Measurements from ENCODE around the gene MICU2. TPM values are rescaled to one million over a fixed set of nuclear protein-coding genes. Genes with fewer than 3 reads are reported as not detected.

Gene MICU2
- total and polyA plus RNA-seq, 2 of the 4 experiments (the other 2 are of a cell fraction) = 14.9 to 25.0 TPM

DNA sequence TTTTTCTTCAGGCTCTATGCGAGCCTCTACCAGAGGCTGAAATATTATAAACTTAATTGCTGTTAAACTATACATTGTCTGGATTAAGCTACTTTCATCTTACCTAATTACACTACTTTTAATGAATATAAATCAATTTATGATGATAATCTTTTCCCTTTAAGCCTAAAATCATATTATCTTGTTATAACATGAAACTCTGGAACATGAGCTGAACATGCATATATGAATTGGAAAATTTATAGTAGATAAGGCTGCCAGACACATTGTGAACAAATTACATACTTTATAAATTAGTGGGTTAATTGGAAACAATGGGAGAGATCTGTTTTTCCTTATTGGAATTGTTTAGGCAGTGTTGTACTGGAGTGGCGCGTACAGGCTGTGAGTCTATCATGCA lies 99.6 kb downstream of the MICU2 start:
- Histone ChIP-seq H3K4me2 (ENCODE audit: low read depth, low read length) (no peak overlapping the region), H3K14ac (replicated peaks; ENCODE audit: low read depth, low read length) (no peak overlapping the region), H3K27me3 (ENCODE audit: control insufficient read depth, insufficient read depth, low read length) (no peaks in the 10 kb centered on the region), H2BK20ac (ENCODE audit: low read depth, low read length) (no peak overlapping the region), H3K4ac (ENCODE audit: low read depth, low read length) (no peak overlapping the region), H3K18ac (ENCODE audit: low read depth, low read length) (no peak overlapping the region), H2AK5ac (ENCODE audit: low read depth, low read length) (no peak overlapping the region), H3K27ac (ENCODE audit: insufficient read depth, low read length) (no peak overlapping the region), H2AFZ (replicated peaks; ENCODE audit: low read length, poor library complexity) (no peak overlapping the region), H3K36me3 (ENCODE audit: control insufficient read depth, insufficient read depth, low read length) (peaks cover 5% of the 10 kb centered on the region), H2BK120ac (ENCODE audit: low read depth, low read length) (no peak overlapping the region), H3K4me3 (ENCODE audit: insufficient read depth, low read depth, low read length) (no peak overlapping the region), H2BK5ac (ENCODE audit: low read depth, low read length, poor library complexity, severe bottlenecking) (no peak overlapping the region), H3K79me1 (ENCODE audit: low read depth in 1 of 2, low read length in 2 of 2) (no peaks in the 10 kb centered on the region), H2AK9ac (replicated peaks; ENCODE audit: low read depth, low read length, poor library complexity) (no peak overlapping the region), H3K9ac (ENCODE audit: low read depth, low read length) (no peak overlapping the region), H4K91ac (ENCODE audit: insufficient read depth, low read depth, low read length) (no peak overlapping the region), H4K20me1 (ENCODE audit: insufficient read depth, low read length) (no peaks in the 10 kb centered on the region), H3K56ac (ENCODE audit: extremely low read depth, insufficient read depth, low read length) (no peak overlapping the region), H3K23ac (ENCODE audit: low read depth, low read length) (no peak overlapping the region), H4K8ac (ENCODE audit: low read depth in 2 of 2, low read length in 2 of 2) (no peak overlapping the region), H3K9me1 (ENCODE audit: insufficient read depth, low read length) (no peaks in the 10 kb centered on the region; the same call in 1 of the 2 replicates), H2BK15ac (ENCODE audit: low read depth, low read length) (no peak overlapping the region), H4K5ac (ENCODE audit: low read depth, low read length) (no peak overlapping the region), H3K4me1 (ENCODE audit: control insufficient read depth, insufficient read depth, low read length) (no peaks in the 10 kb centered on the region), H3K9me3 (ENCODE audit: control insufficient read depth, insufficient read depth, low read length) (no peaks in the 10 kb centered on the region)
- intact Hi-C loops (cut with micrococcal nuclease) (no loop called here), dilution Hi-C loops (cut with HindIII; ENCODE audit: low sequenced_read_pairs, unreplicated experiment) (no loop called here), in situ Hi-C loops (cut with MboI; ENCODE audit: low sequenced_read_pairs) (no loop called here)
- no peak for ATAC-seq (ENCODE audit: low read depth)
- BruUV-seq (replicated peaks) = no TSS peak
- no peak for DNase-seq
- no peak for TF ChIP-seq RFX5 (IDR thresholded peaks at IDR 0.05; ENCODE audit: low read depth, low read length)
- TF ChIP-seq CHD1 (IDR thresholded peaks at IDR 0.05; ENCODE audit: low read depth, low read length) = no peak
- no peak for TF ChIP-seq BHLHE40 (IDR thresholded peaks at IDR 0.05; ENCODE audit: low read depth, low read length)
- TF ChIP-seq POLR2A (IDR thresholded peaks at IDR 0.05; ENCODE audit: low read depth, low read length) = no peak
- no peak for TF ChIP-seq FOS (IDR thresholded peaks at IDR 0.05; ENCODE audit: low read depth, low read length)
- TF ChIP-seq CEBPB (IDR thresholded peaks at IDR 0.05; ENCODE audit: low read depth, low read length) = no peak
- no peak for TF ChIP-seq RCOR1 (IDR thresholded peaks at IDR 0.05; ENCODE audit: insufficient replicate concordance, low read length)
- TF ChIP-seq, protein P1, sequence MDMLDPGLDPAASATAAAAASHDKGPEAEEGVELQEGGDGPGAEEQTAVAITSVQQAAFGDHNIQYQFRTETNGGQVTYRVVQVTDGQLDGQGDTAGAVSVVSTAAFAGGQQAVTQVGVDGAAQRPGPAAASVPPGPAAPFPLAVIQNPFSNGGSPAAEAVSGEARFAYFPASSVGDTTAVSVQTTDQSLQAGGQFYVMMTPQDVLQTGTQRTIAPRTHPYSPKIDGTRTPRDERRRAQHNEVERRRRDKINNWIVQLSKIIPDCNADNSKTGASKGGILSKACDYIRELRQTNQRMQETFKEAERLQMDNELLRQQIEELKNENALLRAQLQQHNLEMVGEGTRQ (IDR thresholded peaks at IDR 0.05; ENCODE audit: low read depth, low read length) = no peak
- TF ChIP-seq MXI1 (IDR thresholded peaks at IDR 0.05; ENCODE audit: borderline replicate concordance, low read depth, low read length) = no peak
- TF ChIP-seq RAD21 (IDR thresholded peaks at IDR 0.05; ENCODE audit: low read length) = no peak
- no peak for TF ChIP-seq NFE2L2 (IDR thresholded peaks at IDR 0.05; ENCODE audit: low read depth, low read length)
- TF ChIP-seq SMC3 (IDR thresholded peaks at IDR 0.05; ENCODE audit: low read depth, low read length) = no peak
- TF ChIP-seq, protein P2, sequence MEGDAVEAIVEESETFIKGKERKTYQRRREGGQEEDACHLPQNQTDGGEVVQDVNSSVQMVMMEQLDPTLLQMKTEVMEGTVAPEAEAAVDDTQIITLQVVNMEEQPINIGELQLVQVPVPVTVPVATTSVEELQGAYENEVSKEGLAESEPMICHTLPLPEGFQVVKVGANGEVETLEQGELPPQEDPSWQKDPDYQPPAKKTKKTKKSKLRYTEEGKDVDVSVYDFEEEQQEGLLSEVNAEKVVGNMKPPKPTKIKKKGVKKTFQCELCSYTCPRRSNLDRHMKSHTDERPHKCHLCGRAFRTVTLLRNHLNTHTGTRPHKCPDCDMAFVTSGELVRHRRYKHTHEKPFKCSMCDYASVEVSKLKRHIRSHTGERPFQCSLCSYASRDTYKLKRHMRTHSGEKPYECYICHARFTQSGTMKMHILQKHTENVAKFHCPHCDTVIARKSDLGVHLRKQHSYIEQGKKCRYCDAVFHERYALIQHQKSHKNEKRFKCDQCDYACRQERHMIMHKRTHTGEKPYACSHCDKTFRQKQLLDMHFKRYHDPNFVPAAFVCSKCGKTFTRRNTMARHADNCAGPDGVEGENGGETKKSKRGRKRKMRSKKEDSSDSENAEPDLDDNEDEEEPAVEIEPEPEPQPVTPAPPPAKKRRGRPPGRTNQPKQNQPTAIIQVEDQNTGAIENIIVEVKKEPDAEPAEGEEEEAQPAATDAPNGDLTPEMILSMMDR (conservative IDR thresholded peaks at IDR 0.05; ENCODE audit: low read depth, low read length) = no peak
- no peak for TF ChIP-seq MAZ (IDR thresholded peaks at IDR 0.05; ENCODE audit: borderline replicate concordance, low read depth, low read length)
- no peak for TF ChIP-seq MAFK (IDR thresholded peaks at IDR 0.05; ENCODE audit: low read depth, low read length)
- TF ChIP-seq, protein P3, sequence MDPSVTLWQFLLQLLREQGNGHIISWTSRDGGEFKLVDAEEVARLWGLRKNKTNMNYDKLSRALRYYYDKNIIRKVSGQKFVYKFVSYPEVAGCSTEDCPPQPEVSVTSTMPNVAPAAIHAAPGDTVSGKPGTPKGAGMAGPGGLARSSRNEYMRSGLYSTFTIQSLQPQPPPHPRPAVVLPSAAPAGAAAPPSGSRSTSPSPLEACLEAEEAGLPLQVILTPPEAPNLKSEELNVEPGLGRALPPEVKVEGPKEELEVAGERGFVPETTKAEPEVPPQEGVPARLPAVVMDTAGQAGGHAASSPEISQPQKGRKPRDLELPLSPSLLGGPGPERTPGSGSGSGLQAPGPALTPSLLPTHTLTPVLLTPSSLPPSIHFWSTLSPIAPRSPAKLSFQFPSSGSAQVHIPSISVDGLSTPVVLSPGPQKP (IDR thresholded peaks at IDR 0.05; ENCODE audit: borderline replicate concordance, low read depth, low read length) = no peak
- no CpG with 5 or more reads among the region's 3 CpGs for WGBS, 2 experiments (ENCODE audit: extremely low coverage in 2 of 2, insufficient read length in 1 of 2)
- CTCF ChIA-PET = interaction anchor here (0.6 kb wide), 1 partner anchor 147 kb away, joined by 3 read pairs; no protein-coding TSS in a partner anchor
- POLR2A ChIA-PET (ENCODE audit: unreplicated experiment) = no interaction called here

Measured in IMR-90 (cell line).